ENCODE data around the gene RILPL1.
"Not testable (repeated sequence)": the region's sequence is repeated elsewhere in the genome, so short reads cannot be mapped to it uniquely, and the experiment has no call there.

The RILPL1 gene

DNA sequence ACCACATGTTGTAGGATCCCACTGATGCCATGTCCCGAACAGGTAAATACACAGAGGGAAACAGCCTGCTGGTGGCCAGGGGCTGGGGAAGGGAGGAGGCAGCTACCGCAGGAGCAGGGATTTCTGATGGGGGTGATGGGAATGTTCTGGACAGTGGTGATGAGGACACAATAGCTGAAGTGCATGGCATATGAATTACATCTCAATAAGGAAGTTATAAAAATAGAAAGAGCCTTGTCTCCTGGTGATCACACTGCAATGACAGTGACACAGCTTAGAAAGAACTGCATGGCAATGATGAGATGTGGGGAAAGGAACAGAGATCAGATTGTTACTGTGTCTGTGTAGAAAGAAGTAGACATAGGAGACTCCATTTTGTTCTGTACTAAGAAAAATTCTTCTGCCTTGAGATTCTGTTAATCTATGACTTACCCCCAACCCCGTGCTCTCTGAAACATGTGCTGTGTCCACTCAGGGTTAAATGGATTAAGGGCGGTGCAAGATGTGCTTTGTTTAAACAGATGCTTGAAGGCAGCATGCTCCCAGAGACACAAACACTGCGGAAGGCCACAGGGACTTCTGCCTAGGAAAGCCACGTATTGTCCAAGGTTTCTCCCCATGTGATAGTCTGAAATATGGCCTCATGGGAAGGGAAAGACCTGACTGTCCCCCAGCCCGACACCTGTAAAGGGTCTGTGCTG lies 41.0 kb downstream of the RILPL1 start:
- not testable (repeated sequence) for DNase-seq

GRCh38 chr12:123491481-123491880 lies 42.0 kb downstream of the RILPL1 start:
- no peak for DNase-seq

DNA sequence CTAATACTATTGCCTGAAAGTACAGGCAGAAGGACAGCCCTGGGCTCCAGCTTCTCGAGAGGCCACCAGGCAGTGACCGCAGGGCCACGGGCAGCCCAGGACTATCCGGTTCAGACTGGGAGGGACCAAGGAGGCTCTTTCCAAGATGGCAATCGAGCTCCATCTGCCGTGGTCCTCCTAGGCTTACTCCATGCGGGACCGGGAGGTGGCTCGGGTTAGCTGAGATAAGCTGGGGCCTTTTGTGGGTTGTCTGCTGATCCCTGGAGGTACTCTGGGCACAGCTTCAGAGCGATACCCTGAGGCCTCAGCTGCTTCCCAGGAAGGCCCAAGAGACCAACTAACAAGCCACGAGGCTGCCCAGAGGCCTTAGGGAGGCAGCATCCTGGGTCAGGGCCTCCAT lies 42.5 kb downstream of the RILPL1 start:
- no peak for DNase-seq

DNA sequence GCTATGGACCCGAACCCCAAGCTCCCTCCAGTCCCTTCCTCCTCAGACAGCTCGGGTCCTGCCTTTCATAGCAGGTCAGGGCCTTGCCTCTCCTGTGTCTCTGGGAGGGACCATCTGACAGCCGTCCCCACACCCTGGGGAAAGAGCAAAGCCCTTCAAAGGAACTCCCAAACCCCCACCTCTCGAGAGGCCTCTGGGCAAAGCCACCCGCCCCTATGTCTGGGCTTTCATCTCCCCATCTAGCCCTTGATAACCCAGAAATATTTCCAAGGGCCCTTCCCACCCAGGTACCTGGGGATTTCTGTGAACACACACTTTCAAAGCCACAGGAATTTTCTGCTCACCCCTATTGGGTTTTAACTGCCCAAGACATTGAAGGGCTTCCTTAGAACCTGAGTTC lies 43.4 kb downstream of the RILPL1 start:
- DNase-seq: no peak

GRCh38 chr12:123489580-123489979 lies 43.9 kb downstream of the RILPL1 start:
- no peak for DNase-seq

DNA sequence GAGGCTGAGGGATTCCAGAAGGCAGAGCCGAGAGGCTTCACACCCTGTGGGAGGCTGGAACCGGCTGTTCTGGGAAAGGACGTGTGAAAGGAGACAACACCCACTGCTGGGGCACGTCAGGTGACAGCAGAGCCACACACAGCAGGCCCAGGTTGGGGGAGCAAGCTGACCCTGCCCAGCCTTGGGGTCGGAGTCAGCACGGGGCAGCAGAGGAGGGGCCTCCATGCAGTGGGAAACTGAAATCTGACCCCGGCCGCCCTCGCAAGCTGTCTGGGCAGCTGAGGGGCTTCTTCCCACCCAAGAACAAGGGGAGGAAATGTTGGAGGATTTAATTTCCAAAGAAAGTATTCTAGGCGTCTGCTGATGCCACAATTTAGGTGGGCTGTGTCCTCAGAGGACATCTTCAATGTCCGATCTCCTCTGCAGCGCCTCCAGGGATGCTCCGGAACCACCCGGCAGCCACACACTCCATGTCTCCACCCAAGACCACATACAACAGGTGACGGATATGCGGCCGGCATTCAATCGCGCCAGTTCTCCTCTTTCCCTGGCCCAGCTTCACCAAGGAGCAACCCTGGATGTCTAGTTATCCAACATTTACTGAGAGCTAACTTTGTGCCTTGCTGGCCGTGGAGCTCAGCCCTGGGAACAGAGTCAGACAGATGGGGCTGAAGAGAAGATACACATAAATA lies 44.8 kb downstream of the RILPL1 start:
- DNase-seq: no peak

- DNase-seq: no peak
These were observed 46.1 kb downstream of the RILPL1 start for GRCh38 chr12:123487428-123487827.

DNA sequence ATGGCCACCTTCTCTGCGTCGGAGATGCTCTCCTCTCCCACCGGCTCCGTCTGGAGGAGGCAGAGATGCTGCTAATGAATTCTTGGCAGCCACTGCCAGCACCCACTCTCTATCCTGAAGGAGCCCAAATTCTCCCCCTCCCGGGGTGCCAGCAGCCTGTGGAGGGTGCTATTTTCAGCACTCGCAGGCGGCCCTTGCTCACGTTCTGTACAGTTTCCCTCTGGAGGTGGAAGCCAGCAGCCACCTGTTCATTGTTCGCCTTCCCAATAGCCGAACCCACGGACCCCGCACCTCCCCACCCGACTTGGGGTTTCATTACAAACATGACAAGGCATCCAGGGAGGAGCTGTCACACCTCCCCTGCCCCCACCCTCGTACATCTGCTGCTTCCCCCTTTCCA lies 47.8 kb downstream of the RILPL1 start:
- DNase-seq: no peak

DNA sequence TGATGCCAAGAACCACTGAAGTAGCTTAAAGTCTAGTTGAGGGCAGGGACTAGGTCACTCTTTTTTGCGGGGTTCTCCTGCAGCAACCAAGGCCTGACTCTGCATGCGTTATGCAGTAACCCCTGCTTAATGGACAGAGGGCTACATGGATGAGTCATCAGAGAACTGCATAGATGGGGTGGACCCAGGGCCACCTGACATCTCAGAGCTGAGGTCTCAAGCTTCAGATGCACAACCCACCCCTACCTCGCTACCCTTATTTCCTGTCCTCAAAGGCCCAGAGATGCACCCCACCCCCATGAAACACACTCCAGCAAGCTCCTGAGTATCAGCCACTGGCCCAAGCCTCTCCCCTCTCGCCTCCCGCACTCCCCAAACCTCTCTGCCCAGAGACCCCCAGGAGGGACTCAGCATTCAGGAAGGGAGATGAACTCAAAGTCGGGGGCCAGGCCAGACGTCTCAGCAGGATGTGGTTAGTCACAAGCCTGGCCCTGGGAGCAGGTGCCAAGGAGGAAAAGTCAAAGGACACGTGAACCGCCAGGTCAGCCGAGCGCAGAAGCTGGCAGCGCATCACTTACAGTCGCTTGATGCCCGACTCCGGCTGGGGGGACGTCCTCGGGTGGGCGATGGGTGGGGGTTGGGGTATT lies 49.8 kb downstream of the RILPL1 start:
- no peak for DNase-seq

GRCh38 chr12:123482876-123483275 lies 50.6 kb downstream of the RILPL1 start:
- no peak for DNase-seq

GRCh38 chr12:123481251-123481650 lies 52.3 kb downstream of the RILPL1 start:
- DNase-seq: not testable (repeated sequence)

DNA sequence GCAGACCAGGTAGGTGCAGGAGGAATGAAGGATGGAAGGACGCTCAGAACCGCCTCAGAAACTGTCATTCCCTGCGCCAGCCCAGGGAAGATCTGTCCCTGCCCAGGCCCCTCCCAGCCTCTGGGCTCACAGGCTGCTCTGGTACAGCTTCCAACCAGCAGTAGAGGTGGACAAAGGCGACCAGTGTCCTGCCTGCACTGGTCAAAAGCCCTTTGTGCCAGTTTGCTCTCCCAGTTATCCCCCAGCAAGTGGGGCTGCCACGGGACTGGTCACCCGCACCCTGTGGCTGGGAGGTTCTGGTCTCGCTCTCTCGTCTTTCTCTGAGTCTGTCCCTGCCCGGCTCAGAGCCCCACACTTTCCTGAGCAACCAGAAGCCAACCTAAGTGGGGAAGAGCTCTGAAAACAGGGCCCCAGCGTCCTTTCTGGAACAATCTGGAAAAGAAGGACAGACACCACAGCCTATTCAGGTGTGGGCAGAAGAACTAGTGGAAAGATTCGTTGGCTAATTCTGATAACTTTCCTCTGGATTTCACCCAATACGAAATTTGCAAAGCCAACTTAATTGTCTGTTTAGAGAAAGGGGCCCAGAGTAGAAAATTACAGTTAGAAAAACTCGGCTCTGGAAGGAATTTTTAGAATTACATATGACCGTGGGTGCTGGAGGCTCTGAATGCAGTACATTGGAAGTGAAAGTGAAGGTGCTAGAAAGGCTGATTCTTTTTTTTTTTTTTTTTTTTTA lies 53.9 kb downstream of the RILPL1 start:
- no peak for DNase-seq

GRCh38 chr12:123478762-123479161 lies 54.8 kb downstream of the RILPL1 start:
- no peak for DNase-seq

GRCh38 chr12:123478069-123478468 lies 55.5 kb downstream of the RILPL1 start:
- DNase-seq: no peak

- no peak for DNase-seq
These were observed 58.2 kb downstream of the RILPL1 start for GRCh38 chr12:123475246-123475703.

DNA sequence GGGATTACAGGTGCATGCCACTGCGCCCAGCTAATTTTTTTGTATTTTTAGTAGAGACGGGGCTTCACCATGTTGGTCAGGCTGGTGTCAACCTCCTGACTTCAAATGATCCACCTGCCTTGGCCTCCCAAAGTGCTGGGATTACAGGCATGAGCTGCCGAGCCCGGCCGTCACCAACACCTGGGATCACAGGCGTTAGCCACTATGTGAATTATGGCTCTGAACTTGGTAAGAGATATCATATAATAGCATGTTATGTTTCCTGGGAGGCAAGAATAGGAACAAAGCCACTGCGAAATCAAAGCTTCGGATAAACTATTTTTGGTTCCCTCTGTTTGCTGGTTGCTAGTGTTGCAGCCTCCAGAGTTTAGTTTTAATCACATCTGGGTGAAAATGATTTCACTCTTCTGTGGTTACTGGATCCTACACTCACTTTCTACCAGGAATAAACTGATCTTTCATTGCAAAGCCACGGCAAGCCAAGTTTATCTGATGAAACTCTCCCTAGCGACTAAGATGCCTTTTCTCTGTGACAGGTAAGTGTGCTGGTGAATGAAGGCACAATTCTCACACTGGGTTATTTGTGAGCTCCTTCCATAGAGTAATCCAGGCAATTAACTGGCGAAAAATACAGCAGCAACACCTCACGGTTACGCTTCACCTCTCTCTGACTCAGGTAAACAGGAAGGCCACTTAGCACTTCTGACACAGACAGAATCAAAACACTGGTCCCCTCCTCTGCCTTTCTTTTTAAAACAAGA lies 58.9 kb downstream of the RILPL1 start:
- no peak for DNase-seq

DNA sequence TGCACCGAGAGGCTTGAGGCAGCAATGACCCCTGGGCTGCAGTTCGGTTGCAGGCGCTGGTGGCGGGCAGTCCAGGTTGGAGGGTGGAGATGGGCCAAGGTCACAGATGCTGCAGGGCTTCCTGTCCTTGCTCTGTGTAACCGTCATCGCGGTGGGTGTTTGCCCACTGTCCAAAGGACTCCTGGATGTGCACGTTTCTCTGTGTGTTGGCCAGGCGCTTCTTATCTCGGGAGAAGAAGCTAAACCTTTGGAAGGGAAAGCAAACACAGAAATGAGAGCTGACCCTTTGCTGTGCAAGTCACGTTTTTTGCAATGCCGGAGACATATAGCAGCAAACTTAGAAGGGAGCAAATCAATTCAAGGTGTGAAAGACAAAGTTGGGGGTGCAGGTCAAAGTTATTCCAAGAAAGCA lies 61.1 kb downstream of the RILPL1 start:
- no peak for DNase-seq

- no peak for DNase-seq
These were observed 62.0 kb downstream of the RILPL1 start for GRCh38 chr12:123471374-123472068.

- no peak for DNase-seq
These were observed 63.5 kb downstream of the RILPL1 start for GRCh38 chr12:123469978-123470377.

- DNase-seq: no peak
These were observed 64.7 kb downstream of the RILPL1 start for GRCh38 chr12:123468786-123469185.

DNA sequence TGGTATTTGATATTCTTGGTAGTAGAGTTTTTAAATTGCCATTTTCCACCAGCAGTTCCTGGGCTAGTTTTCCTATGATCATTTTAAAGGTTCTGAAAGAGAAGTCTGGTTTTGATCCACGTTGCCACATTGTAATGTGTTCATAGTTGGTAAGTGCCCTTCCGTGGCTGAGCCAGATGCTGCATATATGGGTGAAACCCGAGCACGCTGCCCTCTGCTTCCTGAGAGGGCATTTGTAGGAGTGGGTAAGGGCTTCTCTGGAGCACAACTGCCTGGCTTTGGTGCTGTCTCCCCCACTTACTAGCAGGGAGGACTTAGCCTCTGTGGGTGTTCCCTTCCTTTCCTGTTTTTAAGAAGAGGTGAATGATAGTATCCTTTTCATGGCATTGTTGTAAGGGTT lies 68.4 kb downstream of the RILPL1 start:
- DNase-seq: no peak

DNA sequence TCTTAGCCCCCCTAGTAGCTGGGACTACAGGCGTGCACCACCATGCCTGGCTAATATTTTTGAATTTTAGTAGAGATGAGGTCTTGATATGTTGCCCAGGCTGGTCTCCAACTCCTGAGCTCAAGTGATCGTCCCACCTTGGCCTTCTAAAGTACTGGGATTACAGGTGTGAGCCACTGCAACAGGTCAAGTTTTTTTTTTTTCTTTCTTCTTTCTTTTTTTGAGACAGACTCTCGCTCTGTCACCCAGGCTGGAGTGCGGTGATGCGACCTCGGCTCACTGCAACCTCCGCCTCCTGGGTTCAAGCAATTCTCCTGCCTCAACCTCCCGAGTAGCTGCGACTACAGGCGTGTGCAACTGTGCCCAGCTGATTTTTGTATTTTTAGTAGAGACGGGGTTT lies 70.3 kb downstream of the RILPL1 start:
- DNase-seq: not testable (repeated sequence)

All from activated CD4-positive, alpha-beta T cell treated with anti-CD3 and anti-CD28 coated beads, Interleukin-2, amount 50 U/mL, for 1 hour (primary cell).